Measurements from ENCODE around the gene TSACC. TPM values are rescaled to one million over a fixed set of nuclear protein-coding genes. Genes with fewer than 3 reads are reported as not detected.

Gene TSACC
- total and polyA plus RNA-seq, 9 of the 15 experiments (the other 6 are each of a cell fraction or from before 2014, with no cell fraction given): 0.45 to 7.4 (median 2.6) TPM

DNA sequence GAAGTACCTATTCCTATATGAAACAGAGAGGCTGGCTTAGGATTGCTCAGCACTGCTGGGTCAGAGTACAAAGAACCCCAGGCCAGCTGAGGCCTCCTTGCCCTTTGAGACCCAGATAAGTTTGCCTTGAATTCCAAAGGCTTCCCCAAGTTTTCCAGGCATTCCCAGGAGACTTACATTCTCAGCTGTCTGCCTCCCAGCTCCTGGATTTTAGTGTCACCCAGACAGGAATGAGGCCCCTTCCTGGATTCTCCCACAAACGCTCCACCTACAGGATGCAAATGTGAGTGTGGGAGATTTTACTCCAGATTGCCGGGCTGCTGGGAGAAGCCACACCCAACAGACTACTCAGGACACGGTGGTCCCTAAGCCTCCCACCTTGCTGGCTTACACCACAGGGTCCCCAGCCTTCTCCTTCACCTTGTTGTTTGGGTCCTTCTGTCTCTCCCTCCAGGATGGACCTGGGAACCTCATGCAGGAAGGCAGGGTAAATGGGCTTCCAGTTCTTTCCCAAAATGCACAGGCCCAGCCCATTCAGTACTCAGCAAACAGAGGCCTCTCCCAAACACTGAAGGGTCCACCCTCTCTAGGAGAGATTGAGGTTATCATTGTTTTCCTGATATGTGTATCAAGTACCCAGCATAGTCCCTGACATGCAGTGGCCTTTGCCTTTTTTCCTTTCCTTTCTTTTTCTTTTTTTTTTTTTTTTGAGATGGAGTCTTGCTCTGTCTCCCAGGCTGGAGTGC is 41.3 kb downstream of the TSACC start (continued):
- TF ChIP-seq, protein P1, sequence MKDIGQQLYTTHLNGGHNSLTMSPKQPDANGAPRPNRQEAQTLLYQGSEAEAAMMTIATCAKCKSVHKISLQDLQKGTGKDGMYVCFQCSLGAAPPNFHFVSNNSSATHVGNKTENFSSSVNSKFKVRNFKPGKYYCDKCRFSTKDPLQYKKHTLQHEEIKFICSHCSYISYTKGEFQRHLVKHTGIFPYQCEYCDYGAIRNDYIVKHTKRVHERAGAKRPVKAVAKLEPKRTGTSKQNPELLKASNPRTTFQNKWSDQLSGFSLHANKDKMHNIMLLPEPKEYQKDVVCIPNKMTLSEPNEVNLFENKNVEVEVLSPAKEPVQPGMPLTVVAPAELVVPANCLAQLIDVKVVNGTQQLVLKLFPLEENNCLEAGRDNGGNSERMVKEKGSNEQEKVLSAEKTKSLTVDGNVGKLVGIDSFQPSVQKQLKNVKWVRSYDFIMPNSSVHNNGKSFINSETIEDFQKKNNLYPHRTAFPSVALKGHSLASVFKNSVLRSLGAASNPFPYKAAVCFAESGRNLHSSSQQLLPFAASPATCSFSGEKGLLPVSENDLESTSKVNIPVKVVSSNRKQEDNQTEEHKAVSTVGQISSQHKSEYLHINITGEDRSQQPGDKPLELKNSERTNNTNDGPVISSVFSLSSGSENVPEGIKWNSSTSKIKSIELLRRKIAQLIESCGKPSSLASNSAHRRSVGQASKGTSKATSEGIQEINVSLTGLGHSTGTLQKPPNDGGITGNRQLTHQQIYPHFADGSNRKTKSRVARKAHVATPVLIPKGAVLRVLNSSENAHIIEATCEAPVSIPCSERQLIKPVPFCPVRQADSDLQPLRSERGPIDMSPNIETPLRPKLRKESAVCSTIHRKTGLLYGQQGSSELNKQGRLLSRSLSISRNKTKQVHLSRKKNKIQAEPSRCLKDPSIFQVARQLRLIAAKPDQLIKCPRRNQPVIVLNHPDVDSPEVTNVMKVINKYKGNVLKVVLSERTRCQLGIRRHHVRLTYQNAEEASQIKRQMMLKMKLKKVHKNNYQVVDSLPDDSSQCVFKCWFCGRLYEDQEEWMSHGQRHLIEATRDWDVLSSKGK (CRISPR knock-in tag; IDR thresholded peaks at IDR 0.05): no peak
- TF ChIP-seq, protein P2, sequence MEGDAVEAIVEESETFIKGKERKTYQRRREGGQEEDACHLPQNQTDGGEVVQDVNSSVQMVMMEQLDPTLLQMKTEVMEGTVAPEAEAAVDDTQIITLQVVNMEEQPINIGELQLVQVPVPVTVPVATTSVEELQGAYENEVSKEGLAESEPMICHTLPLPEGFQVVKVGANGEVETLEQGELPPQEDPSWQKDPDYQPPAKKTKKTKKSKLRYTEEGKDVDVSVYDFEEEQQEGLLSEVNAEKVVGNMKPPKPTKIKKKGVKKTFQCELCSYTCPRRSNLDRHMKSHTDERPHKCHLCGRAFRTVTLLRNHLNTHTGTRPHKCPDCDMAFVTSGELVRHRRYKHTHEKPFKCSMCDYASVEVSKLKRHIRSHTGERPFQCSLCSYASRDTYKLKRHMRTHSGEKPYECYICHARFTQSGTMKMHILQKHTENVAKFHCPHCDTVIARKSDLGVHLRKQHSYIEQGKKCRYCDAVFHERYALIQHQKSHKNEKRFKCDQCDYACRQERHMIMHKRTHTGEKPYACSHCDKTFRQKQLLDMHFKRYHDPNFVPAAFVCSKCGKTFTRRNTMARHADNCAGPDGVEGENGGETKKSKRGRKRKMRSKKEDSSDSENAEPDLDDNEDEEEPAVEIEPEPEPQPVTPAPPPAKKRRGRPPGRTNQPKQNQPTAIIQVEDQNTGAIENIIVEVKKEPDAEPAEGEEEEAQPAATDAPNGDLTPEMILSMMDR (IDR thresholded peaks at IDR 0.05 in 2 of 3, conservative IDR thresholded peaks at IDR 0.05 in 1 of 3; ENCODE audit: insufficient read depth in 2 of 3, low read depth in 1 of 3, low read length in 3 of 3): peak in 1 of 3 experiments; percentile 30; a peak in 2 of 6 replicates
- no peak for TF ChIP-seq BDP1 (IDR thresholded peaks at IDR 0.05; ENCODE audit: insufficient read depth, insufficient read length)
- TF ChIP-seq THRAP3 (IDR thresholded peaks at IDR 0.05; ENCODE audit: borderline replicate concordance): no peak
- no peak for TF ChIP-seq CHD4 (IDR thresholded peaks at IDR 0.05; ENCODE audit: insufficient read depth, insufficient replicate concordance, low read depth, low read length, poor library complexity, severe bottlenecking)
- TF ChIP-seq, protein P3, sequence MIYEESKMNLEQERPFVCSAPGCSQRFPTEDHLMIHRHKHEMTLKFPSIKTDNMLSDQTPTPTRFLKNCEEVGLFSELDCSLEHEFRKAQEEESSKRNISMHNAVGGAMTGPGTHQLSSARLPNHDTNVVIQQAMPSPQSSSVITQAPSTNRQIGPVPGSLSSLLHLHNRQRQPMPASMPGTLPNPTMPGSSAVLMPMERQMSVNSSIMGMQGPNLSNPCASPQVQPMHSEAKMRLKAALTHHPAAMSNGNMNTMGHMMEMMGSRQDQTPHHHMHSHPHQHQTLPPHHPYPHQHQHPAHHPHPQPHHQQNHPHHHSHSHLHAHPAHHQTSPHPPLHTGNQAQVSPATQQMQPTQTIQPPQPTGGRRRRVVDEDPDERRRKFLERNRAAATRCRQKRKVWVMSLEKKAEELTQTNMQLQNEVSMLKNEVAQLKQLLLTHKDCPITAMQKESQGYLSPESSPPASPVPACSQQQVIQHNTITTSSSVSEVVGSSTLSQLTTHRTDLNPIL (CRISPR knock-in tag; IDR thresholded peaks at IDR 0.05): no peak
- TF ChIP-seq ETV1 (tag; conservative IDR thresholded peaks at IDR 0.05; ENCODE audit: low read depth): 0 out of 2 replicates have a peak, but pooled peaks have one; percentile 8
- TF ChIP-seq ZBTB7A (IDR thresholded peaks at IDR 0.05; ENCODE audit: borderline replicate concordance, control insufficient read depth, low read depth, low read length): peak; percentile 47; the same call in 1 of the 2 replicates
- TF ChIP-seq CXXC5 (CRISPR knock-in tag; IDR thresholded peaks at IDR 0.05): no peak
- TF ChIP-seq GATA2 (CRISPR knock-in tag; IDR thresholded peaks at IDR 0.05): peak; percentile 66

All from K562 (cell line).